HUES48 (cell line): Measurements from ENCODE around the gene TMEM254.
"Not testable (repeated sequence)": the region's sequence is repeated elsewhere in the genome, so short reads cannot be mapped to it uniquely, and the experiment has no call there.

Experiments
- H3K27ac ChIP-seq: one replicate; pipeline ENCODE4 v1.7.0; 2013; ENCODE audit warnings: low read depth, low read length, inconsistent platforms
- H3K27me3 ChIP-seq: 2 replicates; pipeline ENCODE4 v1.6.1; 2013; ENCODE audit warnings: mild to moderate bottlenecking, low read length; ENCODE audit not compliant: control insufficient read depth, insufficient read depth
- H3K36me3 ChIP-seq: 2 replicates; pipeline ENCODE4 v1.6.1; 2013; ENCODE audit warnings: low read length; ENCODE audit not compliant: control insufficient read depth, insufficient read depth
- H3K4me1 ChIP-seq: 2 replicates; pipeline ENCODE4 v1.6.1; 2013; ENCODE audit warnings: mild to moderate bottlenecking, low read length; ENCODE audit not compliant: control insufficient read depth, insufficient read depth
- H3K4me3 ChIP-seq: 2 replicates; pipeline ENCODE4 v1.5.1; 2013; ENCODE audit warnings: mild to moderate bottlenecking, low read depth, low read length
- H3K9ac ChIP-seq: 2 replicates; pipeline ENCODE4 v1.6.1; 2013; ENCODE audit warnings: mild to moderate bottlenecking, low read depth, low read length, moderate library complexity
- H3K9me3 ChIP-seq: 2 replicates; pipeline ENCODE4 v1.6.1; 2013; ENCODE audit warnings: low read length; ENCODE audit not compliant: control insufficient read depth, insufficient read depth

The TMEM254 gene

DNA sequence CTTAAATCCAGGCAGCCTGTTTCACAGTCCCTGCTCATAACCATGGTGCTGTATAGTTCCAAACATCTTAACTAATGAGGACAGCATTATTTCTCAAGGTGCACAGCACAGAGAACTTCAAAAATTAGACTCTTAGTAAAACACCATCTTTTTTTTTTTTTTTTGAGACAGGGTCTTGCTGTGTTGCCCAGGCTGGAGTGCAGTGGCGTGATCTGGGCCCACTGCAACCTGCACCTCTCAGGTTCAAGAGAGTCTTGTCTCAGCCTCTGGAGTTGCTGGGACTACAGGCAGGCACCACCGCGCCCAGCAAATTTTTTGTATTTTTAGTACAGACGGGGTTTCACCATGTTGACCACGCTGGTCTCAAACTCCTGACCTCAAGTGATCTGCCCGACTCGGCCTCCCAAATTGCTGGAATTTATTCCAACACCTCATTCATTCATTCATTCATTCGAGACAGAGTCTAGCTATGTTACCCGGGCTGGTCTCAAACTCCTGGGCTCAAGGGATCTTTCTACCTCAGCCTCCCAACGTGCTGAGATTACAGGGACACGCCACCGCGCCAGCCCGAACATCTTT is 507 bp upstream of the TMEM254 start:
- peak overlapping the region; percentile 87 for H3K9ac ChIP-seq
- H3K27me3 ChIP-seq, result no peaks in the 10 kb centered on the region
- H3K4me1 ChIP-seq, result peaks cover 4% of the 10 kb centered on the region; the same call in 1 of the 2 replicates
- H3K27ac ChIP-seq, result peak overlapping the region; percentile 98
- H3K36me3 ChIP-seq, result no peaks in the 10 kb centered on the region
- H3K4me3 ChIP-seq, result peak overlapping the region; percentile 93
- no peaks in the 10 kb centered on the region for H3K9me3 ChIP-seq

GRCh38 chr10:80079312-80079719 is 851 bp downstream of the TMEM254 start:
- Histone ChIP-seq H3K27me3 (no peaks in the 10 kb centered on the region), H3K4me3 (peak overlapping the region; percentile 93), H3K27ac (peak overlapping the region; percentile 98), H3K36me3 (no peaks in the 10 kb centered on the region), H3K4me1 (peaks cover 4% of the 10 kb centered on the region; the same call in 1 of the 2 replicates), H3K9me3 (no peaks in the 10 kb centered on the region), H3K9ac (peak overlapping the region; percentile 46; the same call in 1 of the 2 replicates)

DNA sequence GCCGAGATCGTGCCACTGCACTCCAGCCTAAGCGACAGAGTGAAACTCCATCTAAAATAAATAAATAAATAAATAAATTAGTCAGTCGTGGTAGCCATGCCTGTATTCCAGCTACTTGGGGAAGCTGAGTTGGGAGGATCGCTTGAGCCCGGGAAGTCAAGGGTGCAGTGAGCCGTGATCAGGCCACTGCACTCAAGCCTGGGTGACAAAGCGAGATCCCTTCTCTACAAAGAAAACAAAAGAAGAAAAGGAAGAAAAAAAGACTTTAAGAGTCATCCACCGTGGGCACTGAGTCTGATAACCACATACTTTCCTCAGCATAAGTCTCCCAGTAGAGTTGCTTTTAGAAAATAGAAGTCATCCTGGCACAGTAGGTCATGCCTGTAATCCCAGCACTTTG is 2.6 kb downstream of the TMEM254 start:
- Histone ChIP-seq H3K27ac (peak overlapping the region; percentile 92), H3K9me3 (no peaks in the 10 kb centered on the region), H3K4me1 (peaks cover 4% of the 10 kb centered on the region; the same call in 1 of the 2 replicates), H3K36me3 (no peaks in the 10 kb centered on the region), H3K4me3 (no peak overlapping the region), H3K27me3 (no peaks in the 10 kb centered on the region), H3K9ac (no peak overlapping the region)

- Histone ChIP-seq H3K36me3 (no peaks in the 10 kb centered on the region), H3K9me3 (no peaks in the 10 kb centered on the region), H3K27me3 (no peaks in the 10 kb centered on the region), H3K9ac (peak overlapping the region; percentile 10; the same call in 1 of the 2 replicates), H3K4me1 (peaks cover 4% of the 10 kb centered on the region; the same call in 1 of the 2 replicates), H3K4me3 (no peak overlapping the region; the same call in 1 of the 2 replicates), H3K27ac (peak overlapping the region; percentile 92)
These were observed 3.6 kb downstream of the TMEM254 start for GRCh38 chr10:80081801-80082750.

DNA sequence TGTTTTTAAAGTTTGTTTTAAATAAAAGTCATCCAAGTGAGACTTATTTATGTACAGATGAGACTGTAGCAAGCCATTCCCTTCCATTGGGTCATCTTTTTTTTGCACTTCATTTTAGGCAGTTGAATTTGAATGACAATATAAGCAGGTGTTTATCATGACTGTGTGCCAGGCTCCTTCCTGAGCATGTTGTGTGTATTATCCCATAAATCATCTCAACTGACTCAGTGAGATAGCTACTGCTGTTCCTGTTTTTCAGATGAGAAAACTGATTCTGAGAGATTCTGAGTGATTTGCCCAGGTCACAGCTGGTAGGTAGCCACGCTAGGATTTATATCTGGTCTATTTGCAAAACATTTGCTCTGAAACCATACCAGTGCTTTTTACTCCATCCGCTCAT is 11.7 kb downstream of the TMEM254 start:
- Histone ChIP-seq H3K27ac (no peak overlapping the region), H3K36me3 (peaks cover 3% of the 10 kb centered on the region), H3K9me3 (no peaks in the 10 kb centered on the region), H3K4me1 (no peaks in the 10 kb centered on the region), H3K27me3 (no peaks in the 10 kb centered on the region), H3K9ac (no peak overlapping the region), H3K4me3 (no peak overlapping the region)

DNA sequence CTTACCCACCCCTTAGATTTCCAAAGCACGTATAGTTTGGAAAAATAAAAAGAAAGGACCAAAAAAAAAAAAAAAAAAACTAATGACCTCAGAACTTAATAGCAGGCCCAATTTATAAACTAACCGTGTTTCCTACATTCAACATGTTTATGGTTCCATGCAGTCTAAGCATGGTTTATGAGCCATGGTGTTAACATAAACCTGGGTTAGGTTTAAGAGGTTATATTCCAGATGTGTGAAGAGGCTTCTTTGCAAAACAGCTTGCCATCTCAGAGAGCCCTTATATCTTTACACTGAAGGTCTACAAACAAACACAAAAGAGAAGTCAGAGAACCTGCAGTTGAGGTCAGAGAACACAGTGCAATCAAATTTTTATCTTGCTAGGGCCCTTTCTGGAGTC is 15.8 kb downstream of the TMEM254 start:
- Histone ChIP-seq H3K9me3 (no peaks in the 10 kb centered on the region), H3K36me3 (no peaks in the 10 kb centered on the region), H3K27ac (no peak overlapping the region), H3K27me3 (no peaks in the 10 kb centered on the region), H3K9ac (no peak overlapping the region), H3K4me3 (no peak overlapping the region), H3K4me1 (no peaks in the 10 kb centered on the region)

DNA sequence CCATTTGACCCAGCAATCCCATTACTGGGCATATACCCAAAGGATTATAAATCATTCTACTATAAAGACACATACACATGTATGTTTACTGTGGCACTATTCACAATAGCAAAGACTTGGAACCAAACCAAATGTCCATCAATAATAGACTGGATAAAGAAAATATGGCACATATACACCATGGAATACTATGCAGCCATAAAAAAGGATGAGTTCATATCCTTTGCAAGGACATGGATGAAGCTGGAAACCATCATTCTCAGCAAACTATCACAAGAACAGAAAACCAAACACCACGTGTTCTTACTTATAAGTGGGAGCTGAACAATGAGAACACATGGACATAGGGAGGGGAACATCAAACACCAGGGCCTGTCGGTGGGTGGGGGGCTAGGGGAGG is 19.8 kb downstream of the TMEM254 start:
- not testable (repeated sequence) for H3K36me3 ChIP-seq, H3K27ac ChIP-seq, H3K4me3 ChIP-seq, H3K9ac ChIP-seq, H3K27me3 ChIP-seq, H3K4me1 ChIP-seq, H3K9me3 ChIP-seq

DNA sequence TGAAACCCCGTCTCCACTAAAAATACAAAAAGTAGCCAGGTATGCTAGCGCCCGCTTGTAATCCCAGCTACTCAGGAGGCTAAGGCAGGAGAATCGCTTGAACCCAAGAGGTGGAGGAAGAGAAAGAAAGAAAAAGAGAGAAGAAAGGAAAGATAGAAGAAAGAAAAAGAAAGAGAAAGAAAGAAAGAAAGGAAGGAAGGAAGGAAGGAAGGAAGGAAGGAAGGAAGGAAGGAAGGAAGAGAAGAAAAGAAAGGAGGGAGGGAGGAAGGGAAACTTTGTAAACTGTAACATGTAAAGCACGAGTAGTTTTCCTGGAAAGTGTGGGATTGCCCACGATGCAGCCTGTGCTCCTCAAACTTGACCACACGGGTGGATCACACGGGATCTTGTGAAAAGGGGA is 20.8 kb downstream of the TMEM254 start:
- H3K9ac ChIP-seq, H3K9me3 ChIP-seq, H3K4me3 ChIP-seq, H3K27me3 ChIP-seq, H3K36me3 ChIP-seq, H3K27ac ChIP-seq: not testable (repeated sequence)
- H3K4me1 ChIP-seq, result peaks cover 13% of the 10 kb centered on the region

DNA sequence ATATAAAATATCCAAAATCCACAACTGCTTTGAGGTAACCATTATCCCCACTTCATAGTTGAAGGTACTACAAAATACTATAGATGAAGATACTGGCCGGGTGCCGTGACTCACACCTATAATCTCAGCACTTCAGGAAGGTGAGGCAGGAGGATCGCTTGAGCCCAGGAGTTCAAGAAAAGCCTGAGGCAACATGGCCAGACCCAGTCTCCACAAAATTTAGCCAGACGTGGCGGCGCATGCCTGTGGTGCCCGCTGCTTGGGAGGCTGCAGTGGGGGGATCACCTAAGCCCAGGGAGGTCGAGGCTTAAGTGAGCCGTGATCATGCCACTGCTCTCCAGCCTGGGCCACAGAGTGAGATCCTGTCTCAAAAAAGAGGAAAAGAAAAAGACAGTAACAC is 21.7 kb downstream of the TMEM254 start:
- H3K9me3 ChIP-seq, result no peaks in the 10 kb centered on the region
- H3K36me3 ChIP-seq, result no peaks in the 10 kb centered on the region
- H3K9ac ChIP-seq, result no peak overlapping the region
- H3K4me1 ChIP-seq, result peaks cover 21% of the 10 kb centered on the region
- H3K4me3 ChIP-seq, result no peak overlapping the region
- no peak overlapping the region for H3K27ac ChIP-seq
- H3K27me3 ChIP-seq, result no peaks in the 10 kb centered on the region

GRCh38 chr10:80100861-80101695 is 22.6 kb downstream of the TMEM254 start:
- no peaks in the 10 kb centered on the region for H3K9me3 ChIP-seq
- H3K4me1 ChIP-seq, result peaks cover 30% of the 10 kb centered on the region
- H3K4me3 ChIP-seq, result no peak overlapping the region
- no peak overlapping the region for H3K9ac ChIP-seq
- no peaks in the 10 kb centered on the region for H3K36me3 ChIP-seq
- no peaks in the 10 kb centered on the region for H3K27me3 ChIP-seq
- H3K27ac ChIP-seq, result no peak overlapping the region
